H1 (cell line): Measurements from ENCODE around the gene NAV2. TPM values are rescaled to one million over a fixed set of nuclear protein-coding genes. Genes with fewer than 3 reads are reported as not detected.

Experiments
- CTCF ChIA-PET: fragments of 300-600 bp; sonication (Branson Sonifier 250); formaldehyde crosslinking; loops from one replicate; lab custom pipeline; 2021; ENCODE audit not compliant: partially characterized antibody; lab: Charles Lee
- POLR2A ChIA-PET: fragments of 300-600 bp; sonication (Branson Sonifier 250); formaldehyde crosslinking; loops from one replicate; lab custom pipeline; 2021; ENCODE audit warnings: inconsistent platforms; ENCODE audit not compliant: partially characterized antibody; lab: Charles Lee
- DNase-seq, 2 experiments: peaks; one replicate each; pipeline versions ENCODE4 v3.0.0 to v3.0.0-alpha.2; 2010 to 2022; ENCODE audit warnings: low spot score in 2 of 2, low read depth in 1 of 2, mixed read lengths in 1 of 2
- FAIRE-seq: peaks from 2 replicates; lab custom pipeline; 2011; peaks lifted over from hg19 to GRCh38; lab: Jason Lieb, UNC
- H2AFZ ChIP-seq: 2 replicates; pipeline ENCODE4 v1.8.1; 2012; ENCODE audit warnings: low read length, inconsistent platforms
- H2AK5ac ChIP-seq: 2 replicates; pipeline ENCODE4 v1.6.1; 2013; ENCODE audit warnings: low read depth, low read length
- H2BK120ac ChIP-seq: replicated peaks from 2 replicates; pipeline ENCODE3; 2013; ENCODE audit warnings: low read depth, low read length, inconsistent platforms
- H2BK12ac ChIP-seq: 2 replicates; pipeline ENCODE4 v1.6.1; 2013; ENCODE audit warnings: low read depth, low read length
- H2BK15ac ChIP-seq: 2 replicates; pipeline ENCODE4 v1.6.1; 2013; ENCODE audit warnings: low read length
- H2BK20ac ChIP-seq: 2 replicates; pipeline ENCODE4 v1.6.1; 2013; ENCODE audit warnings: low read length
- H2BK5ac ChIP-seq: 2 replicates; pipeline ENCODE4 v1.6.1; 2013; ENCODE audit warnings: low read depth, low read length
- H3K14ac ChIP-seq: 2 replicates; pipeline ENCODE4 v1.6.1; 2013; ENCODE audit warnings: inconsistent platforms; ENCODE audit not compliant: insufficient read length
- H3K18ac ChIP-seq: 2 replicates; pipeline ENCODE4 v1.6.1; 2013; ENCODE audit warnings: low read length; ENCODE audit errors: extremely low read depth
- H3K23ac ChIP-seq: 2 replicates; pipeline ENCODE4 v1.6.1; 2013; ENCODE audit warnings: inconsistent platforms; ENCODE audit not compliant: insufficient read length
- H3K23me2 ChIP-seq: 2 replicates; pipeline ENCODE4 v1.6.1; 2013; ENCODE audit warnings: low read depth, low read length
- H3K27ac ChIP-seq: 2 replicates; pipeline ENCODE4 v1.6.1; 2011; ENCODE audit warnings: low read depth, low read length, inconsistent platforms
- H3K27me3 ChIP-seq, 4 experiments: replicated peaks in 1 of 4; 1 replicate in 1 of 4; 2 replicates in 3 of 4; pipeline versions ENCODE4 v1.6.1 to v1.8.1; 2011 to 2013; ENCODE audit warnings: low read length in 3 of 4, mild to moderate bottlenecking in 3 of 4, inconsistent platforms in 2 of 4, mixed read lengths in 2 of 4, moderate library complexity in 1 of 4; ENCODE audit not compliant: control insufficient read depth in 3 of 4, insufficient read depth in 3 of 4; ENCODE audit errors: extremely low read depth in 1 of 4
- H3K36me3 ChIP-seq, 4 experiments: 2 replicates each; pipeline versions ENCODE4 v1.6.1 to v1.8.1; 2011 to 2013; ENCODE audit warnings: mild to moderate bottlenecking in 4 of 4, low read length in 3 of 4, moderate library complexity in 2 of 4, control low read depth in 1 of 4, inconsistent platforms in 1 of 4; ENCODE audit not compliant: insufficient read depth in 4 of 4, control insufficient read depth in 2 of 4
- H3K4ac ChIP-seq: replicated peaks from 2 replicates; pipeline ENCODE3; 2013; ENCODE audit warnings: low read length, low read depth, mixed read lengths, inconsistent platforms; ENCODE audit not compliant: insufficient read length
- H3K4me1 ChIP-seq, 4 experiments: replicated peaks in 1 of 4; 1 replicate in 1 of 4; 2 replicates in 3 of 4; pipeline versions ENCODE4 v1.6.1 to v1.8.1; 2011 to 2013; ENCODE audit warnings: low read length in 3 of 4, inconsistent platforms in 2 of 4, mixed read lengths in 1 of 4; ENCODE audit not compliant: insufficient read depth in 4 of 4, control insufficient read depth in 3 of 4
- H3K4me2 ChIP-seq, 2 experiments: 2 replicates each; pipeline versions ENCODE4 v1.6.1 to v1.8.1; 2011 to 2013; ENCODE audit warnings: low read depth in 2 of 2, low read length in 2 of 2, control low read depth in 1 of 2, inconsistent platforms in 1 of 2, mild to moderate bottlenecking in 1 of 2; ENCODE audit not compliant: insufficient read depth in 1 of 2
- H3K4me3 ChIP-seq, 4 experiments: fragments of 200-600, 300-600 bp in 1 of 4; sonication (generic), shearing (Covaris generic), sonication (Bioruptor Twin) in 1 of 4; 2 replicates each; pipeline versions ENCODE4 v1.5.1 to v1.8.1; 2011 to 2016; ENCODE audit warnings: low read length in 4 of 4, low read depth in 3 of 4, control low read depth in 2 of 4, inconsistent platforms in 2 of 4, mild to moderate bottlenecking in 2 of 4, mixed read lengths in 1 of 4, moderate library complexity in 1 of 4; ENCODE audit not compliant: insufficient read depth in 2 of 4; ENCODE audit errors: extremely low read depth in 1 of 4
- H3K56ac ChIP-seq: replicated peaks from 2 replicates; pipeline ENCODE3; 2013; ENCODE audit warnings: low read depth, mild to moderate bottlenecking, mixed read lengths, low read length, inconsistent platforms; ENCODE audit not compliant: insufficient read length
- H3K79me1 ChIP-seq: 2 replicates; pipeline ENCODE4 v1.6.1; 2013; ENCODE audit warnings: low read depth, low read length, control low read depth
- H3K79me2 ChIP-seq, 2 experiments: 2 replicates each; pipeline versions ENCODE4 v1.6.1 to v1.8.1; 2012 to 2013; ENCODE audit warnings: low read length in 2 of 2, mild to moderate bottlenecking in 2 of 2, inconsistent platforms in 1 of 2; ENCODE audit not compliant: insufficient read depth in 2 of 2, control insufficient read depth in 1 of 2
- H3K9ac ChIP-seq, 4 experiments: replicated peaks in 1 of 4; 1 replicate in 1 of 4; 2 replicates in 3 of 4; pipeline versions ENCODE4 v1.6.1 to v1.8.1; 2011 to 2013; ENCODE audit warnings: low read depth in 3 of 4, low read length in 3 of 4, control low read depth in 2 of 4, mild to moderate bottlenecking in 2 of 4, moderate library complexity in 2 of 4, inconsistent platforms in 1 of 4; ENCODE audit errors: extremely low read depth in 1 of 4
- H3K9me3 ChIP-seq, 2 experiments: 2 replicates each; pipeline versions ENCODE4 v1.6.1 to v1.8.1; 2012 to 2013; ENCODE audit warnings: mild to moderate bottlenecking in 2 of 2, moderate library complexity in 2 of 2, control low read depth in 1 of 2, inconsistent platforms in 1 of 2, low read depth in 1 of 2, low read length in 1 of 2, mixed read lengths in 1 of 2; ENCODE audit not compliant: insufficient read depth in 2 of 2
- H4K20me1 ChIP-seq, 2 experiments: replicated peaks in 1 of 2; 2 replicates each; pipeline versions ENCODE3 to v1.8.1; 2011 to 2013; ENCODE audit warnings: inconsistent platforms in 2 of 2, low read length in 2 of 2, mild to moderate bottlenecking in 1 of 2; ENCODE audit not compliant: insufficient read depth in 2 of 2, control insufficient read depth in 1 of 2
- H4K5ac ChIP-seq: 2 replicates; pipeline ENCODE4 v1.6.1; 2013; ENCODE audit warnings: low read length, low read depth, mixed read lengths, inconsistent platforms; ENCODE audit not compliant: insufficient read length
- H4K8ac ChIP-seq: 2 replicates; pipeline ENCODE4 v1.8.0; 2013; ENCODE audit warnings: mild to moderate bottlenecking, moderate library complexity, low read length, inconsistent platforms; ENCODE audit not compliant: insufficient read depth; ENCODE audit errors: extremely low read depth
- H4K91ac ChIP-seq: replicated peaks from 2 replicates; pipeline ENCODE3; 2013; ENCODE audit warnings: low read length, mixed read lengths, inconsistent platforms; ENCODE audit not compliant: insufficient read length
- ASH2L ChIP-seq: fragments of 200-600, 300-600 bp; sonication (generic); IDR thresholded peaks from one replicate; pipeline ENCODE4 v1.7.1; 2017; ENCODE audit warnings: low read length
- CBX5 ChIP-seq: fragments of 300-800, 300-1000 bp; sonication (generic); IDR thresholded peaks from 2 replicates; pipeline ENCODE4 v1.7.1; 2016; ENCODE audit warnings: antibody characterized with exemption, low read length, low read depth
- HDAC6 ChIP-seq: IDR thresholded peaks from one replicate; pipeline ENCODE4 v1.7.1; 2012; ENCODE audit warnings: low read depth, mild to moderate bottlenecking, inconsistent platforms, low read length, moderate library complexity
- SRF ChIP-seq: IDR thresholded peaks from 2 replicates; pipeline ENCODE4 v1.6.1; 2011; ENCODE audit warnings: mild to moderate bottlenecking, low read depth, low read length, moderate library complexity
- TAF1 ChIP-seq: IDR thresholded peaks from 2 replicates; pipeline ENCODE4 v1.6.1; 2011; ENCODE audit warnings: mild to moderate bottlenecking, low read depth, low read length
- TEAD4 ChIP-seq: IDR thresholded peaks from 2 replicates; pipeline ENCODE4 v1.6.1; 2012; ENCODE audit warnings: low read depth, low read length, inconsistent platforms, mixed read lengths
- YY1 ChIP-seq: IDR thresholded peaks from 2 replicates; pipeline ENCODE4 v1.6.1; 2011; ENCODE audit warnings: low read depth, mild to moderate bottlenecking, low read length
- WGBS, 2 experiments: shearing (Covaris generic) in 1 of 2; methylation state at CpG; one replicate each; pipeline versions ENCODE4 v1.1.6 to v1.1.7; 2013 to 2015; ENCODE audit warnings: low lambda C conversion rate in 2 of 2, mixed read lengths in 2 of 2, inconsistent platforms in 1 of 2, low coverage in 1 of 2, missing lambda C conversion rate in 1 of 2; ENCODE audit not compliant: insufficient replicate concordance in 2 of 2, insufficient coverage in 1 of 2, insufficient read length in 1 of 2; ENCODE audit errors: extremely low coverage in 1 of 2, missing lambda C conversion rate in 1 of 2; 5-methylcytosine and 5-hydroxymethylcytosine counted together
- polyA plus RNA-seq, 7 experiments: library from polyadenylated mRNA; depleted of rRNA in 3 of 7; stranded (reverse) in 5 of 7; unstranded in 2 of 7; fragments of >200 nt in 5 of 7; fragments of 200-250 nt in 2 of 7; gene quantifications; 1 replicate in 5 of 7; 2 replicates in 1 of 7; 4 replicates in 1 of 7; pipeline versions ENCODE4 v1.2.1 to v1.2.3, GENCODE V29; 2011 to 2013; ENCODE audit warnings: missing spikeins in 2 of 7, mixed read lengths in 2 of 7
- total RNA-seq: library from RNA; stranded (reverse); fragmentation: NEBNext Ultra II Directional; extraction: Animal tissue kit (Norgen Biotek cat#: 25700); gene quantifications from 2 replicates; pipeline ENCODE4 v1.2.1, GENCODE V29; 2021
- TF ChIP-seq, protein P1 (sequence below): IDR thresholded peaks from 2 replicates; pipeline ENCODE4 v1.6.1; 2012; ENCODE audit warnings: low read length, inconsistent platforms
- TF ChIP-seq, protein P2 (sequence below): IDR thresholded peaks from 2 replicates; pipeline ENCODE4 v1.6.1; 2011; ENCODE audit warnings: low read length, improper control_type of control experiment

NAV2 gene
- total and polyA plus RNA-seq, 2 of the 8 experiments (the other 6 are each of a cell fraction or from before 2014, with no cell fraction given): 35.6 to 73.6 TPM

DNA sequence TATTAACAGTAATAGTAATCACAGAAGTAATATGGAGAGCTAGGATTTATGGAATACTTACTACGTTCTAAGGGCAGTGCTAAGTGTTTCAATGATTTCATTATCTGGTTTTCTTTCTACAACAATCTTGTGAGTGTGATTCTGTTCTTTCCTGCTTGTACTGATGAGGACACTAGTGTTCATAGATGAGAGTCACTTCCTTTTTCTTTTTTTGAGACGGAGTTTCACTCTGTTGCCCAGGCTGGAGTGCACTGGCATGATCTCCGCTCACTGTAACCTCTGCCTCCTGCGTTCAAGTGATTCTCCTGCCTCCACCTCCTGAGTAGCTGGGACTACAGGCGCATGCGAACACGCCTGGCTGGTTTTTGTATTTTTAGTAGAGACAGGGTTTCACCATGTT, 366.2 kb downstream of the NAV2 start:
- TF ChIP-seq TEAD4: no peak
- TF ChIP-seq HDAC6: no peak
- TF ChIP-seq, protein P1, sequence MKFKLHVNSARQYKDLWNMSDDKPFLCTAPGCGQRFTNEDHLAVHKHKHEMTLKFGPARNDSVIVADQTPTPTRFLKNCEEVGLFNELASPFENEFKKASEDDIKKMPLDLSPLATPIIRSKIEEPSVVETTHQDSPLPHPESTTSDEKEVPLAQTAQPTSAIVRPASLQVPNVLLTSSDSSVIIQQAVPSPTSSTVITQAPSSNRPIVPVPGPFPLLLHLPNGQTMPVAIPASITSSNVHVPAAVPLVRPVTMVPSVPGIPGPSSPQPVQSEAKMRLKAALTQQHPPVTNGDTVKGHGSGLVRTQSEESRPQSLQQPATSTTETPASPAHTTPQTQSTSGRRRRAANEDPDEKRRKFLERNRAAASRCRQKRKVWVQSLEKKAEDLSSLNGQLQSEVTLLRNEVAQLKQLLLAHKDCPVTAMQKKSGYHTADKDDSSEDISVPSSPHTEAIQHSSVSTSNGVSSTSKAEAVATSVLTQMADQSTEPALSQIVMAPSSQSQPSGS: no peak
- no peak for TF ChIP-seq SRF
- TF ChIP-seq ASH2L: no peak
- no peak for TF ChIP-seq YY1
- no peak for TF ChIP-seq CBX5
- TF ChIP-seq, protein P2, sequence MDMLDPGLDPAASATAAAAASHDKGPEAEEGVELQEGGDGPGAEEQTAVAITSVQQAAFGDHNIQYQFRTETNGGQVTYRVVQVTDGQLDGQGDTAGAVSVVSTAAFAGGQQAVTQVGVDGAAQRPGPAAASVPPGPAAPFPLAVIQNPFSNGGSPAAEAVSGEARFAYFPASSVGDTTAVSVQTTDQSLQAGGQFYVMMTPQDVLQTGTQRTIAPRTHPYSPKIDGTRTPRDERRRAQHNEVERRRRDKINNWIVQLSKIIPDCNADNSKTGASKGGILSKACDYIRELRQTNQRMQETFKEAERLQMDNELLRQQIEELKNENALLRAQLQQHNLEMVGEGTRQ: no peak
- TF ChIP-seq TAF1: no peak
- TF ChIP-seq, all 59 proteins: peak for 0
- H3K4ac ChIP-seq: no peak overlapping the region
- CTCF ChIA-PET: interaction anchor here (1.2 to 3.7 kb wide), 3 partner anchors 49 to 136 kb away, joined by 3 to 35 read pairs (median 4); no protein-coding TSS in a partner anchor

More for the DNA sequence above, 366.2 kb downstream of the NAV2 start:
- peaks cover 22 to 76% (median 62%) of the 10 kb centered on the region in 4 experiments for H3K36me3 ChIP-seq
- no peak overlapping the region for H2BK20ac ChIP-seq
- H3K79me2 ChIP-seq: no peaks in the 10 kb centered on the region
- H3K27me3 ChIP-seq: no peaks in the 10 kb centered on the region
- no peak overlapping the region for H4K5ac ChIP-seq
- H3K9ac ChIP-seq: no peak overlapping the region
- H2AFZ ChIP-seq: no peak overlapping the region
- no peak overlapping the region for H4K91ac ChIP-seq
- no peaks in the 10 kb centered on the region for H3K79me1 ChIP-seq
- H2AK5ac ChIP-seq: no peak overlapping the region
- H3K18ac ChIP-seq: no peak overlapping the region
- H2BK120ac ChIP-seq: no peak overlapping the region
- H2BK12ac ChIP-seq: no peak overlapping the region
- no peak overlapping the region for H3K4me3 ChIP-seq
- DNase-seq: no peak
- FAIRE-seq: no peak
- H2BK5ac ChIP-seq: no peak overlapping the region
- H4K8ac ChIP-seq: no peak overlapping the region
- H3K23ac ChIP-seq: no peak overlapping the region
- no peak overlapping the region for H3K4me2 ChIP-seq
- no peaks in the 10 kb centered on the region; the same call in 1 of the 2 replicates for H3K23me2 ChIP-seq
- no peak overlapping the region for H3K56ac ChIP-seq
- POLR2A ChIA-PET: no interaction called here
- peaks cover 0 to 3% of the 10 kb centered on the region in 2 experiments for H4K20me1 ChIP-seq
- H3K14ac ChIP-seq: no peak overlapping the region
- H2BK15ac ChIP-seq: no peak overlapping the region
- WGBS, 2 experiments: 93% methylated on average over 7 of the region's 7 CpGs; no CpG with 5 or more reads in 1 of the 2 experiments
- H3K27ac ChIP-seq: no peak overlapping the region
- H3K4me1 ChIP-seq: no peaks in the 10 kb centered on the region
- no peaks in the 10 kb centered on the region for H3K9me3 ChIP-seq
